ENCODE data around the gene CERS6. TPM values are rescaled to one million over a fixed set of nuclear protein-coding genes. Genes with fewer than 3 reads are reported as not detected.

CERS6 gene
- total RNA-seq, 1 donor from 2014 or later = 36.4 TPM

GRCh38 chr2:168439536-168439935 lies 16.5 kb upstream of the CERS6 start:
- peaks cover 3% of the 10 kb centered on the region for H3K4me1 Mint-ChIP-seq (ENCODE audit: unreplicated experiment)
- no peak overlapping the region for H3K27ac Mint-ChIP-seq (ENCODE audit: unreplicated experiment)
- no peaks in the 10 kb centered on the region for H3K36me3 Mint-ChIP-seq (ENCODE audit: low read depth, unreplicated experiment)
- no peaks in the 10 kb centered on the region for H3K9me3 Mint-ChIP-seq (ENCODE audit: unreplicated experiment)
- no peak overlapping the region for H3K4me3 Mint-ChIP-seq (ENCODE audit: unreplicated experiment)
- no peak for DNase-seq (ENCODE audit: low spot score)
- TF ChIP-seq CTCF (IDR thresholded peaks at IDR 0.05; ENCODE audit: unreplicated experiment) = no peak
- H3K27me3 Mint-ChIP-seq (ENCODE audit: unreplicated experiment) = no peaks in the 10 kb centered on the region

GRCh38 chr2:168441214-168441872 lies 14.7 kb upstream of the CERS6 start:
- Mint-ChIP-seq H3K36me3 (ENCODE audit: low read depth, unreplicated experiment) (no peaks in the 10 kb centered on the region), H3K4me1 (ENCODE audit: unreplicated experiment) (peaks cover 3% of the 10 kb centered on the region), H3K27me3 (ENCODE audit: unreplicated experiment) (no peaks in the 10 kb centered on the region), H3K9me3 (ENCODE audit: unreplicated experiment) (no peaks in the 10 kb centered on the region), H3K4me3 (ENCODE audit: unreplicated experiment) (no peak overlapping the region), H3K27ac (ENCODE audit: unreplicated experiment) (no peak overlapping the region)
- DNase-seq (ENCODE audit: low spot score) = no peak
- no peak for TF ChIP-seq CTCF (IDR thresholded peaks at IDR 0.05; ENCODE audit: unreplicated experiment)

GRCh38 chr2:168443818-168444217 lies 12.3 kb upstream of the CERS6 start:
- no peak for DNase-seq (ENCODE audit: low spot score)
- H3K4me1 Mint-ChIP-seq (ENCODE audit: unreplicated experiment) = peaks cover 3% of the 10 kb centered on the region
- H3K36me3 Mint-ChIP-seq (ENCODE audit: low read depth, unreplicated experiment) = no peaks in the 10 kb centered on the region
- no peak for TF ChIP-seq CTCF (IDR thresholded peaks at IDR 0.05; ENCODE audit: unreplicated experiment)
- no peak overlapping the region for H3K27ac Mint-ChIP-seq (ENCODE audit: unreplicated experiment)
- H3K27me3 Mint-ChIP-seq (ENCODE audit: unreplicated experiment) = no peaks in the 10 kb centered on the region
- H3K9me3 Mint-ChIP-seq (ENCODE audit: unreplicated experiment) = no peaks in the 10 kb centered on the region
- H3K4me3 Mint-ChIP-seq (ENCODE audit: unreplicated experiment) = no peak overlapping the region

- Mint-ChIP-seq H3K4me1 (ENCODE audit: unreplicated experiment) (peaks cover 12% of the 10 kb centered on the region), H3K27me3 (ENCODE audit: unreplicated experiment) (peaks cover 1% of the 10 kb centered on the region), H3K4me3 (ENCODE audit: unreplicated experiment) (no peak overlapping the region), H3K36me3 (ENCODE audit: low read depth, unreplicated experiment) (no peaks in the 10 kb centered on the region), H3K9me3 (ENCODE audit: unreplicated experiment) (no peaks in the 10 kb centered on the region), H3K27ac (ENCODE audit: unreplicated experiment) (no peak overlapping the region)
- no peak for DNase-seq (ENCODE audit: low spot score)
- TF ChIP-seq CTCF (IDR thresholded peaks at IDR 0.05; ENCODE audit: unreplicated experiment) = no peak
Observed at GRCh38 chr2:168445960-168446359, 10.1 kb upstream of the CERS6 start.

GRCh38 chr2:168448980-168449379 lies 7.1 kb upstream of the CERS6 start:
- H3K27me3 Mint-ChIP-seq (ENCODE audit: unreplicated experiment) = peaks cover 1% of the 10 kb centered on the region
- H3K36me3 Mint-ChIP-seq (ENCODE audit: low read depth, unreplicated experiment) = no peaks in the 10 kb centered on the region
- H3K4me1 Mint-ChIP-seq (ENCODE audit: unreplicated experiment) = peaks cover 13% of the 10 kb centered on the region
- H3K27ac Mint-ChIP-seq (ENCODE audit: unreplicated experiment) = no peak overlapping the region
- DNase-seq (ENCODE audit: low spot score) = no peak
- H3K4me3 Mint-ChIP-seq (ENCODE audit: unreplicated experiment) = no peak overlapping the region
- TF ChIP-seq CTCF (IDR thresholded peaks at IDR 0.05; ENCODE audit: unreplicated experiment) = no peak
- H3K9me3 Mint-ChIP-seq (ENCODE audit: unreplicated experiment) = no peaks in the 10 kb centered on the region

Data from endothelial cell (in vitro differentiated cells).